Measurements from ENCODE around the gene SPTBN5.

SPTBN5 gene

DNA sequence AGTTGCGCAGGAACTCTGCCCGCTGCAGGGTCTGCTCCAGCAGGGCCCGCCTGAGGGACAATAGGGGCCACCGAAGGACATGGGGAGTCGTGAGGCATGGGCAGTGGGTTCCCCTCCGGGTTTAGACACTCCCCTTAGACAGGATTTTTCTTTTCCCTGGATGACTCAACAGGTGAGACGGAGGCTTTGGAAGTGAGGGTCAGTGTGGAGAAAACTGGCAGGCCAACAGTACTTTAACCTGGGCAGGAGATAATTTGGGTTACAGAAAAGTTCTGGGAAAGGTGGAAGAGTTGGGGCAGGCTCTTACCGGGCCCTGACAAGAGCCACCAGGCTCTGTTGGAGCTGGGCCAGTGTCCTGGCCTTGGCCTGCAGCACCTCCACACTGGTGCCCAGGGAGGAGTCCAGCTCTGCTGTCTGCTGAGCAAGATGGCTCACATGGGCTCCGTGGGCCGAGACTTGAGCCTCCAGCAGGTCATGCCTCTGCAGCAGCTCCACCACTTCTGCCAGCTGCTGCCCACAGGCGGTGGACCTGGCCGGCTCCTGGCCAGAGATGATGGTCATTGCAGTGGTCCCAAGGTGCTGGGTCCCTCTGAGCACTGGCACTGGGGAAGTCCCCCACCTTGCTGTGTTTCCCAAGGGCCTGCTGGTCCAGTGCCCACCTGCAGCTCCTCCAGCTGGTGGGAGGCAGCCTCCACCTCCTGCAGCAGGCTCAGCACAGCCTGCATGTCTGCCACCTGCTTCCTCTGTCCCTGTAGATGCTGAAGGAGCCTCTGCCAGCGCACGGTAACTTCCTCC lies 11.0 kb downstream of the SPTBN5 start:
- DNase-seq, result peak; percentile 34

DNA sequence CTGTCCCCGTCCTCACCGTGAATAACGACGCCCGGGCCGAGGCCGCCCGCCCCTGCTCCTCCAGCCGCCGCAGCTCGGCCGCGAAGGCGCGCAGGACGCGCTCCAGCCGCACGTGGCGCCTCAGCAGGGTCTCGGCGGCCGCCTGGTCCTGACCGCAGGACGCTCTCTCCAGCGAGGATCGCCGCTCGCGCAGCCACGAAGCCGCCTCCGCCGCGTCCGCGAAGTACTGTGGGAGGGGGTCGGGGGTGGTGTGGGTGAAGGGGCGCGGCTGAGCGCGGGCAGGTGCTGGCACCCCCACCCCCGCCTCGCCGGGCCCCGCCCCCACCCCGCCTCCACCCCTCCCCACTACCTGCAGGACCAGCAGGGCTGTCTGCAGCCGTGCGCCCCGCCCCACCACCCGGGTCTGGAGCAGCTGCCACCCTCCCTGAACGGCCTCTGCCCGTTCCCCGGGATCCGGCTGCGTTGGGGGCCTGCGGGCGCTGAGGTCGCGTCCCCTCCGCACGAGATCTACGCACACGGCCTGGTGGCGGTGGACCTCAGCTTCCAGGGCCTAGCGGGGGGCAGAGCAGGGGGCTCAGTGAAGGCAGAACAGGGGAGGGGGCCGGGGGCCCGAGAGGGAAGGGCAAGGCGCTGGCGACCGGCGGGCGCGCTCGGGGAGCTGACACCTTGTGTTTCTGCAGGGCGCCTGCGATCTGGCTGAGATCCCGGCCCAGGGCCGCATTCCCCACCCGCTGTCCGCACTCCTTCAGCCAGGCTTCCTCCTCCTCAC lies 11.7 kb downstream of the SPTBN5 start:
- peak; percentile 79 for DNase-seq

- DNase-seq, result peak; percentile 8
Observed at GRCh38 chr15:41881550-41881919, 12.3 kb downstream of the SPTBN5 start.

- no peak for DNase-seq
Observed at GRCh38 chr15:41881086-41881485, 12.8 kb downstream of the SPTBN5 start.

GRCh38 chr15:41880156-41880877 lies 13.5 kb downstream of the SPTBN5 start:
- no peak for DNase-seq

GRCh38 chr15:41879321-41879845 lies 14.5 kb downstream of the SPTBN5 start:
- DNase-seq, result no peak

- DNase-seq, result no peak
Observed at GRCh38 chr15:41878355-41878699, 15.5 kb downstream of the SPTBN5 start.

- peak; percentile 19 for DNase-seq
Observed at GRCh38 chr15:41877631-41878354, 16.1 kb downstream of the SPTBN5 start.

DNA sequence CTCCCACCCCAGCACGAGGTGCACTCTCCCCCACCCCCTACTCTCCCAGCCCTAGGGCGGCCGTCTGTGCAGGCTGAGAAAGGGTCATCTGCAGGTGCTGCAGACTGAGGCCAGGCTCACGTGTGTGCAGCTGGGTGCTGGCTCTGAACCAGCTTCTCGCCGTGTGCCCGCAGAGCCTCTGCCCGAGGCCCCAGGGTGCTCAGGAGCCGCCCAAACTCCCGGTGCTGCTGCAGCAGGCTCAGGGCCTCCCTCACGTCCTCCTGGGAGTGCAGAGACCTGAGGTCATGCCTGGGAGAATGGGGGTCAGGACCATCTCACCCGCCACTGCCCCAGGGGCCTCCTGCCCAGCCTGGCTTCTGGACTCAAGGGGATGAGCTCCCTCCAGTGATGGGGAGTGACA lies 17.2 kb downstream of the SPTBN5 start:
- DNase-seq, result peak; percentile 74

DNA sequence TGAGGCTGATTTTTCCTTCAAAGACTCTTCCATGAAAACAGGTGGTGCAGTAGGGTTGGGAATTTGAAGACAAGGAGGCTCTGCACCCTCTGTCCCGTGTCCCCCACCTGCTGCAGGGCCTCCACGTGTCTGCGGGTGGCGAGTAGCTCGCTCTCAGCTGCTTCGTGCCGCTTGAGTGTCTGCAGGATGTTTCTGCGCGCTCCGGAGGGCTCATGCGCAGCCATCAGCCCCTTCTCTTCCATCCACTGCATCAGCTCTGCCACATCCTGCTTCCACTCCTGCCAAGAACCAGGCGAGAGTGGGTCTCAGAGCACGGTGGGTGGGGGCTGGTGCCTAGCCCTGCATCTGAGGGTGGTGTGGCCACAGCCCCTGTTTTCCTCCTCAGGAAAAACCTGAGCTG lies 17.8 kb downstream of the SPTBN5 start:
- DNase-seq, result no peak

GRCh38 chr15:41874736-41875135 lies 19.1 kb downstream of the SPTBN5 start:
- no peak for DNase-seq

GRCh38 chr15:41873711-41874110 lies 20.1 kb downstream of the SPTBN5 start:
- DNase-seq, result peak; percentile 48

- peak; percentile 44 for DNase-seq
Observed at GRCh38 chr15:41872166-41872747, 21.6 kb downstream of the SPTBN5 start.

DNA sequence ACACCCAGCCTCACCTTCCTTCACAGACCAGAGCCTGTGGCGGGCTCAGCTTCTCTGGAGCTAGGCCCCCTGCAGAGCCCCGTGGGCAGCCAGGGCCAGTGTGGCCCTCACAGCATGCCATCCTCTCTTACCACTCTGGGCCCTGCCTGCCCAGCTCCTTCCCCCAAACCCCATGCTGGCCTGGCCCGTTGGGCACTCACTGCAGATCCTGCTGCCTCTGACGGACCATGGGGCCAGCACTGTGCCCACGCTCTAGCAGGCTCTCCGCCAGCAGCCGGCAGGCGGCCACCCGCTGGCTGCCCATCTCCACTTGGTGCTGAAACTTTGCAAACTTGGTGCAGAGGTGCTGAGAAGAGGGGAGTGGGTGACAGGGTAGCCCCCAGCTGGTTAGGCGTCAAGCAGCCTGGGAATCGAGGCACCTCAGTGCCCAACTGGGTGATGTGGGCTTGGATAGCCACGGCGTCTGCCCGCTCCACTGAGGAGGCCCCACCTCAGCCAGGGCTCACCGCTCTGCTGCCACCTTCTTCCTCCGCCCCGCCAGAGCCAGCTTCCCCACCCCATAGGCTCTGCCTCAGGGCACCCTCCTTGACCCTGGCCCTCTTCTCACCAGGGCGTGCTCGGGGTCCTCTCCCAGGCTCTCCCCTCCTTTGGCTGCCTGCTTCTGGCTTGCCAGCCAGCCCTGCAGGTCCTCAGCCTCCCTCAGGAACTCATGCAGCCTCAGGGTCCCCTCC lies 22.5 kb downstream of the SPTBN5 start:
- no peak for DNase-seq

DNA sequence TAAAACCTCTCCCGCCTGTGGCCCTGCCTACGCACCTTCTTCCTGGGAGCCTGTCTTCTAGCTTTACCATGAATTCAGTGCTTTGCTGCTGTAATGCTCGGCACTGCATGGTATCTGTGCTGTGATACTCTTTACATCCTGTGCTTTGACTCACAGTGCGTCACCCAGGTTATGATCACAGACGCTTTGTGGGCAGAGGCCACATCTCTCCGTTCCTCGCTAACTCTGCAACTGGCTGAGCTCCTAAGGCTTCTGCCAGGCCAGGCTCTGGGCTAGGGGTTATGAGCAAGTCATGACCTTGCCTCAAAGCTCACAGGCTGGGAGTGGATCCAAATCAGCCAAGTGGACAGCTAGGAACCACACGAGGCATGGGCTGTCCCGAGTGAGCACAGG lies 23.2 kb downstream of the SPTBN5 start:
- DNase-seq, result no peak

GRCh38 chr15:41869770-41870688 lies 23.8 kb downstream of the SPTBN5 start:
- DNase-seq, result no peak

DNA sequence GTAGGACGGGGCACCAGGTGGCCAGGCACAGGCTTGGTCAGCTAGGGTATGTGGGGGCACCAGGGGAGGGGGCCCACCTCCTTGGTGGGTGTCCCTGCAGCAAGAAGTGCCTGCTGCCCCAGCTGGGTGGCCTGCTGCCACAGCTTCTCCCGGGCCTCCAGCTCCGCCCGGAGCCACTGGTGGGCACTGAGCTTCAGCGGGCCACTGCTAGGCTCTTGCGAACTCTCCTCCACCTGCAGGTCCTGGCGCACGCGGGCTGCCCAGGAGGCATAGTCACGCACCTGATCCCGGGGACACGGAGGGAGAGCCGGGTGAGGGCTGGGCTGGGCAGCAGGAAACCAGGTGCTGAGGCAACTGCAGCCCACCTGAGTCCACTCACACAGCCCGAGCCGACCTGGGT lies 25.5 kb downstream of the SPTBN5 start:
- DNase-seq, result no peak

DNA sequence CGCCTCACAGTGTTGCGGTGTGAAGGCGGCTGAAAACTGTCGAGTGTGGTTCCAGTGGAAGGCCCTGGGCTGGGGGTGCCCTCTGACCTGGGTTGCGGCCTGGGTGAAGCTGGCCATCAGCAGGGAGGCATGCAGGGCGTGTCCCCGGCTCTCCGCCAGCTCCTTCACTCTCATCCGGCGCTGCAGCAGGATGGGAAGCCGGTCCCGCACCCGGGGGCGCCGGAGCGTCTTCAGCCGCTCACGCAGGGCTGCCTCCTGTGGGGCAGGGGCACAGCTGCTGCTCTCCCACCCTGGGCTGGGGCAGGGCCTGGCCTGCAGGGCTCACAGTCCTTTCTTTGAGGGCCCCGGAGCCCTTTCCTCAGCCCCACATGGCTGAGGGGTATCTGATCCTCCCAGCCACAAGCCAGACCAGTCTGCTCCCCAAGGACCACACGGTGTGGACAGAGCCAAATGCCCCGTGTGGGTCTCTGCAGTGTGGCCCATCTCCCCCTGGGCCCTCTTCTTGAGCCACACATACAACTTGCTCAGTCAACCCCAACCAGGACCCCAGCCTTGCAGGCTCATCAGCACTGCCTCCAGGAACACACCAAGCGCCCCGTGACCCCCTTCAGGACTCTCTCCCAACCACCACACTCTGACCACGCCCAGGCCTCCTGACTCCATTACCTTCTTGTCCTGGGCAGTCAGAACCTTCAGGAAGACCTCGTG lies 26.8 kb downstream of the SPTBN5 start:
- DNase-seq, result no peak

DNA sequence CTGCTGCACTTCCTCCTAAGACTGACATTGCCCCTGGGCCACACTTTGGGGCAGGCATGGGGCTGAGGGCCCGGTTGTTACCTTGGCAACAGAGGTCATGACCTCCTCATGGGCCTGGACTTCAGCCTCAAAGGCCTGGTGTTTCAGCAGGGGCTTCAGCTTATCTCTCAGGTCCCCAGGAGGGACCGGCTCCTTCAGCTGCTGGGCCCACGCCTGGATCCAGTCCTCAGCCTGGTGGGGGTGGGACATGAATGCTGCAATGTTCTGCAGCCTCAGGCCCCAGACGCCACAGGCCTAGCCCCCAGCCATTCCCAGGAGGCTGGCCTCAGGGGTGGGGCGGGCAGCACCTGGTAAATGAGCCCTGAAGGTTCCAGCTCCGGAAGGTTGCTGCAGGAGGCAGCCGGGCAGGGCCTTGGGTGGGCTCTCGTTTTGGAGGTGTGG lies 27.6 kb downstream of the SPTBN5 start:
- DNase-seq, result no peak

DNA sequence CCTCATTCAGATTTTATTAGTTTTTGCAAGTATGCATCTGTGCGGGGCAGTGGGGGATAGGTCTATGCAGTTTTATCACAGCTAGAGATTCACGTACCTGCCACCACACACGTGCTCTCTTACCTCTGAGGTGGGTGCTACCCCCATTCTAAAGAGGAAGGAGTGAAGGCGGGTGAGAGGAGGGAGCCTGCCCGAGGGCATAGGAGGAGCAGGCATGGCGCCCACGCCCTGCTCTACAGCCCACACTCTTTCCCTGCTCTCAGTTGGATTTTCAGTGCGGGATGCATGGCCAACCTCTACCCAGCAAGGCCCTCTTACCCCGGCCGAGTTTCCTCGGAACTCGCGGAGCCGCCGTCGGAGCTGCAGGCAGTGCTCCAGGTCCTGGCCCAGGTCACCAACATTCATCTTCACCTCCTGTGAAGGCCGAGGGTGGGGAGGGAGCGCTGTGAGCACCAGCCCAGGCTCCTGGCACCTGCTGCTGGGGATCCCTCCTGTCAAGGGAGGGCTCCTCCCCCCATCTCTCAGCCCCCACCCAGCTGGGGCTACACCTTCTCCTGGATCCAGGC lies 28.3 kb downstream of the SPTBN5 start:
- DNase-seq, result no peak

Data from NCI-H69 (cell line).